GM12874 (cell line): ENCODE data around the gene ZNF785.

Experiments used
- CTCF ChIP-seq: IDR thresholded peaks from 2 replicates; pipeline ENCODE4 v1.5.1; 2011; ENCODE audit warnings: low read depth, mild to moderate bottlenecking, control low read depth, low read length, moderate library complexity; ENCODE audit not compliant: insufficient read depth

ZNF785 gene

GRCh38 chr16:30551781-30552180 is 33.7 kb downstream of the ZNF785 start:
- TF ChIP-seq CTCF = no peak

GRCh38 chr16:30548416-30549253 is 36.9 kb downstream of the ZNF785 start:
- TF ChIP-seq CTCF = no peak

DNA sequence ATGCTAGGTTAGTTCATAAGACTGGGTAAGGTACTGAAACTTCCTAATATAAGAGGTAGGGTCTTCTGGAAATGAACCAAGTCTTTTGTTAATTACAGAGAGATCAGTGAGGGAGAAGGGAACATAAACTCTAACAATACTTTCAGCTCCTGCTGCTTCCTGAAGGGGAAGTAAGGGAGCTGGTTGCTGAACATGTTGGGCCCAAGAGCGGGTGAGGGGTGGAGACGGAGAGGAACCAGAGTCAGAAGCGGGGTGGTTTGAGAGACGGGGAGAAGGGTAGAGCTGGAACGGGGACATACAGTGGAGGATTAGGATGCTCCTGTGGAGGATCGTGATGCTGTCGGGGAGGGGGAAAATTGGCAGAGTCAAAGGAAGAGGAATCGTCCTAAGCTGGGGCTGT is 39.4 kb downstream of the ZNF785 start:
- no peak for TF ChIP-seq CTCF

- no peak for TF ChIP-seq CTCF
These were observed 42.4 kb downstream of the ZNF785 start for GRCh38 chr16:30543067-30543466.

- TF ChIP-seq CTCF = no peak
These were observed 43.8 kb downstream of the ZNF785 start for GRCh38 chr16:30541502-30542329.

GRCh38 chr16:30539000-30539964 is 46.2 kb downstream of the ZNF785 start:
- no peak for TF ChIP-seq CTCF

DNA sequence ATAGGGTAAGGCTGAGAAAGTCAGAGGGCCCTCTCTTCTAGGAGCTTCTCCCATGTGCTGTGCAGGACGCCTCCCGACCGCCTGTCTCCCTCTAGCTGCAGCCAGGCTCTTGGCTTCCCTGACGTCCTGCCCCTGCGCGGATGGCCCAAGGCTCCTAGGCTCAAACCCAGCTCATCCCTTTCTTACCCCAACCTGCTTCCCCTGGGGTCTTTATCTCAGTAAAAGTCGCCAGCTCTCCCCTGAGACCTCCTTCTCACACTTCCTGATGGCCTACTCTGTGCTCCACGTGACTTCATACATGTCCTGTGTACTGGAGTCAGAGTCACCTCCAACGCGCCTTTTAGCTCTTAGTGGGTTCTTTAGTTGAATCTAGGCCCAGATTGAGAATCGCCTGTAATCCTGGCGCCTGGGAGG is 49.7 kb downstream of the ZNF785 start:
- peak; percentile 64 for TF ChIP-seq CTCF
